Activated CD4-positive, alpha-beta T cell treated with anti-CD3 and anti-CD28 coated beads, Interleukin-2, amount 50 U/mL, for 1 hour (primary cell): ENCODE results near the gene DPYSL5.
"Not testable (repeated sequence)": the region's sequence is repeated elsewhere in the genome, so short reads cannot be mapped to it uniquely, and the experiment has no call there.

Experiments used
- DNase-seq: peaks from one replicate; pipeline ENCODE4 v3.0.0-alpha.2; 2020

Gene DPYSL5

GRCh38 chr2:26875808-26876207 lies 27.9 kb downstream of the DPYSL5 start:
- DNase-seq = no peak

GRCh38 chr2:26876260-26876659 lies 28.3 kb downstream of the DPYSL5 start:
- DNase-seq = no peak

- DNase-seq = no peak
Observed at GRCh38 chr2:26877276-26877675, 29.3 kb downstream of the DPYSL5 start.

GRCh38 chr2:26880161-26880560 lies 32.2 kb downstream of the DPYSL5 start:
- DNase-seq = no peak

- no peak for DNase-seq
Observed at GRCh38 chr2:26880910-26881435, 33.0 kb downstream of the DPYSL5 start.

- not testable (repeated sequence) for DNase-seq
Observed at GRCh38 chr2:26882220-26882619, 34.3 kb downstream of the DPYSL5 start.

- DNase-seq = no peak
Observed at GRCh38 chr2:26883956-26884355, 36.0 kb downstream of the DPYSL5 start.

GRCh38 chr2:26884486-26884885 lies 36.6 kb downstream of the DPYSL5 start:
- DNase-seq = no peak

GRCh38 chr2:26885651-26886329 lies 37.9 kb downstream of the DPYSL5 start:
- DNase-seq = no peak

GRCh38 chr2:26886736-26887135 lies 38.8 kb downstream of the DPYSL5 start:
- no peak for DNase-seq

- no peak for DNase-seq
Observed at GRCh38 chr2:26887151-26887550, 39.2 kb downstream of the DPYSL5 start.

GRCh38 chr2:26889796-26890195 lies 41.9 kb downstream of the DPYSL5 start:
- no peak for DNase-seq

- no peak for DNase-seq
Observed at GRCh38 chr2:26890341-26891000, 42.5 kb downstream of the DPYSL5 start.

- no peak for DNase-seq
Observed at GRCh38 chr2:26892133-26892532, 44.2 kb downstream of the DPYSL5 start.

GRCh38 chr2:26892922-26893524 lies 45.1 kb downstream of the DPYSL5 start:
- no peak for DNase-seq

GRCh38 chr2:26894136-26894535 lies 46.2 kb downstream of the DPYSL5 start:
- no peak for DNase-seq

GRCh38 chr2:26897807-26898479 lies 50.0 kb downstream of the DPYSL5 start:
- no peak for DNase-seq

- DNase-seq = no peak
Observed at GRCh38 chr2:26898480-26899078, 50.6 kb downstream of the DPYSL5 start.

GRCh38 chr2:26899500-26900164 lies 51.7 kb downstream of the DPYSL5 start:
- no peak for DNase-seq

GRCh38 chr2:26900831-26901321 lies 52.9 kb downstream of the DPYSL5 start:
- DNase-seq = no peak

GRCh38 chr2:26901326-26902183 lies 53.6 kb downstream of the DPYSL5 start:
- no peak for DNase-seq
